HG02884 (cell line): Measurements from ENCODE around the gene PPM1M.

Source experiments
- ATAC-seq: cut with Tn5 transposase; IDR thresholded peaks from one replicate; pipeline ENCODE4 v1.9.1; 2021; ENCODE audit warnings: mild to moderate bottlenecking, moderate library complexity; ENCODE audit not compliant: unreplicated experiment

The PPM1M gene

DNA sequence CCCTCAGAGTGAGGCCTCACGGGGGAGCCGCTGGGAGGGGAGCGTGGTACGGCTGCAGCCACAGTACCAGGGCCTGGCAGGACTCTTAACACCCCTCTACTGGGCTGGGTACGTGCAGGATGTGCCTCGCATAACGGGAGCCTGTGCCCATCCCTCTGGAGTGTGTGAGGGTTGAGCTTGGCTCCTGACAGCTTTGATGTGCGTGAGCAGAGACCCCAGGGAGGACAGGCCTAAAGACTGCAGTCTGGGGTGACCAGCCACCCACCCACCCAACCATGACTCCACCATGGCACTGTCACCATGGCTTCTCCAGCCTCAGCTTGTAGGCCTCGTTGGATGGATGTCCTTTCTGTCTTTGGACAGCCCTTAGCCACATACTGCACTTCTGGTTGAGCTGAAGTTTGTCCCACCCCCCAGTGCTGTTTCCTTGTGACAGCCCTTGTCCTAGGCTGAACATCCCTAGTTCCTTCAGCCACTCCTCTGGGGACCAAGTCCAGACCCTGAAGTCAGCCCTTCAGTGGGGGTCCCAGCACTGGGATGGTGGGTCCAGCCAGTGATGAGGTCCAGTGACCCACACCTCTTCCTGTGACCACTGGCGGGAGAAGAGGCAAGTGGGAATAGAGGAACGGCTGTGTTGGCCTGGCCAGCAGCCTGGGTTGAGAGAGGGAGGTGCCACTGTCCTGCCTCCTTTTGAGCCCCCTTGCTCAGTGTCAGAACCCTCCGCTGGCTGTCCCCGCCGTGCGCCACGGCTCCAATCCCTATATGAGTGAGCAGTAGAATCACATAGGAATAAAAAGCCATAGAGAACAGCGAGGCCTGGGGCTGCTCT is 48.1 kb downstream of the PPM1M start:
- ATAC-seq: no peak

DNA sequence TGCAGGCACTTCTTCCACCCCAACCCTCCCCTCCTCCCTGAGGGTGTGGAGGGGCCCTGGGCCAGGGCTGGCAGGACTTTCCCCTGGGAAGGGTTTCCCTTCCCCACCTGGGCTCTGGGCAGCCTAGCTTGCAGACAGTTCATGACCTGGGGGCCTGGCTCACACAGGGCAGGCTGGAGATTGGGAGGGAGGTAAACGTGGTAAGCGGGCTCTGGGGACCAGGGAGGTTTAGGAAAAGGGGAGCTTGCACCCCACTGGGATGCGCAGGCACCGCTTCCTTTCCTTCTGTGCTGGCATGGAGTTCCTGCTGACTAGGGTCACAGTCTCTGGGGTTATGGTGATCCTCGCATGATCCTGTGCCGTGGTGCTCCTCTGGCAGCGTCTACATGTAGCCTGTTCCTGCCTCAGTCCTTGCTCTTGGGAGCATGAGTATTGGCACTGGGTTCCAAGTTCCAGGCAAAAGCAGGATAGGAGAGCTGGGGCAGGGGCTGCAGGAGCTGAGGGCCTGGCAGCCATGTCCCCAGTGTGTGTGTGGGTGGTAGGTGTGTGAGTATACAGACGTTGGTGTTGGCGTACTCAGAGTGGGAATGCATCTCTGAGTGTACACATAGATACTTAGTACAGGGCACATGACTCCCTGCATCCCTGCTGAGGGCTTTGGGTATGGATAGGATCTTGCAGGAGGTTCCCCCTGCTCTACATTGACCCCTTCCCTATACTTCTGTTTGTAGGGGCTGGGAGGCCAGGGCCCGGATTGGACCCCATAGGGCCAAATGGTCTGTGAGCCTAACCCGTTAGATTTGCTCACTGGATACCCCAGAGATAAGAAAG is 49.0 kb downstream of the PPM1M start:
- no peak for ATAC-seq

DNA sequence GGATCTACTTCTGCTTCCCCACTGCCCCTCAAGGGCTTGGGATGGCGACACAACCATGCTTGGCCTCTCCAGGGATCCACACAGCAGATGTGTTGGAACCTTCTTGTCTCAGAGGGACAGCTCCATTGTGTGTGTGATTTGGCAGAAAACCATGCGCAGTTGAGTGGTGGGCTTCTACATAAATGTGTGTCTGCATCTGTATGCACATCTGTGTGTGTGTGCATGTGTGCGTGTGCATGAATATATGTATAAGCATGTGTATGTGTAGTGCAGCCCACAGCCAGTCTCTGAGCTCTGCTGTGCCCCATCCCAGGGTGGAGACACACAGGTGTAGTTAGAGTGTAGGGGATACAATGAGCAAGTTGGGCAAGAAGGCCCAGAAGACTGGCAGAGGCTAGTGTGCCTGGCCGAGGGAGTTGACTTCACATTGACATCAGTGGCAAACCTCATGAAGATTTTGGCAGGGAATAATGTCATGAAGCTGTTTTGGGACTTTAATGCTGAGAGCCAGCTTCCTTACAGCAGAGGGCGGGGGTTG is 50.2 kb downstream of the PPM1M start:
- no peak for ATAC-seq

DNA sequence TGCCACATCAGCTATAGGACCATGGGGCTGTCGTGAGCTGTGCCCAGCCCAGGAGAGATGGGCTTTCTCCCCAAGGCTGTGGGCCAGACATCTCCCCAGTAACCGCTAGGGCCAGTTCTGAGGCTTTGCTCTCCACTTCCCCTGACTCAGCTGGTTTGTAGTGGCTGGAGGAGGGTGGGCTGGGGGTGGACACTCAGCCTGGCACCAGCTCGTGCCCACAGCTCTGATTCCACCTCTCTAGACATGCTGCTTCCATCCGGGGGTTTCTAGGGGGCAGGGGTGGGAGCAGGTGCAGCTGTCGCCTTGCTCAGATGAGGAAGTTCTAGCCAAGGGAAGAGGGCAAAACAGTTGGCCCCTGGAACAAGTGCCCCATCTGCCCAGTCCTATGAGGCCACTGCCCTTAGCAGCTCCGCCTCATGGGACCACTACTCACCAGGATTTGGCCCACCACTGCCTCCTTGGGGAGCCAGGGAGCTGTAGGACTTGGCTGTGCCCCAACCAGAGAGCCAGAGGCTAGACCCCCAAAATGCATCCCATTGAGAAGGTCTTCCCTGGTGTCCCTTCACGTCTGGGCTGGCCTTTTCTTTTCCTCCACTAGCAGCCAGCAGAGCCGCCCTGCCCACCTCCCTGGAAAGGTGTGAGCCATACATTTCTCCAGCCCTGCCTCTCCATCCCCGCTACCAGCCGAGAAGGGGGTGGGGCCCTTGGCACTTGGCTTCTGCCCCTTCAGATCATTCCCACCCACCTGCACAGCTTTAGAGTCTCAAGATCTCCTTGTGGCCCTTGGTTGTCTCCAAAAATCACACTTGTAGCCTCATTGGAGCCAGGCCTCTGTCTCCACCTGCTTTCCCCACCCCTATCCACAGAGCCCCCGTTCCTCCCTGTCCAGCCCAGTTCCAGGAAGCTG is 51.9 kb downstream of the PPM1M start:
- no peak for ATAC-seq

DNA sequence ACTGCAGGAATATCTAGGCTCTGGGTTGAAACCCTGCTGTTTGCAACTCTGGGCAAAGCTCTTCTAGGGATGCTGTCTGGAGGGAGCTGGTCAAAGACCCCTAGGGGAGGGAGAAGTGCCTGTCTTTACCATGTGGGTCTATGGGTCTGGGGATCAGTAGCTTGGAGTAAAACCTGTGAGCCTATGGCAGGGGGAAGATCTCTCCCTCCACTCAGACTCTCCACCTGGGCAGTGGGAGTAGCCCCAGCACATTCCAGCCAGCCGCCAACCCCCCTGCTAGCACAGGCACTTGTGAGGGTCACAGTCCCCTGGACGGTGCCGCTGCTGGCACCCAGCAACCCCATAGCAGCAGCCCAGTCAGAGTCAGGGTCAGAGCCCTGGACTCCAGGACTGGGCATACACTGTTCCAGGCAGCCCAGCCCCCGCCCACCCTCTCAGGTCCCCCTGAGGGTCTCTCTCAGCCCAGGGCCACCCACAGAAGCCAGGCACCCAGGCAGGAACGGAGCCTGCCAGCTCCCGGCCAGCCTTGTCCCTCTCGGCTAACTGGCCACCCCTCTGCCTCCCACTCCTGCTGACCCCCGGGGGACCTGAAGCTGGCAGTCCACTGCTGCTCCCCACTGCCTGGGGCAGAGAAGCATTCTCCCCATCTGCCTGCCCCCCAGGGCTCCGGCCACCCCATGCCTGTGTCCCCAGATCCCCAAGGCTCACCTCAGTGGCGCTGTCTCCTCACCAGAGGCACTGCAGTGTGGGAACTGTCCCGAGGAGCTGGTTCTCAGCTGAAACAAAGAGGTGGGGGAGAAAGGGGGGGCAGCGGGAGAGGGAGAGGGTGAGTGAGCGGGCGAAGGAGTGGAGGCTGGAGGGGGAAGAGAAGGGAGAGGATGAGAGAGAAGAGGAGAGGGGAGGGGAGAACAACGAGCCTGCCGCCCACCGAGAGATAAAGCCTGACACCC is 52.9 kb downstream of the PPM1M start:
- ATAC-seq: no peak

DNA sequence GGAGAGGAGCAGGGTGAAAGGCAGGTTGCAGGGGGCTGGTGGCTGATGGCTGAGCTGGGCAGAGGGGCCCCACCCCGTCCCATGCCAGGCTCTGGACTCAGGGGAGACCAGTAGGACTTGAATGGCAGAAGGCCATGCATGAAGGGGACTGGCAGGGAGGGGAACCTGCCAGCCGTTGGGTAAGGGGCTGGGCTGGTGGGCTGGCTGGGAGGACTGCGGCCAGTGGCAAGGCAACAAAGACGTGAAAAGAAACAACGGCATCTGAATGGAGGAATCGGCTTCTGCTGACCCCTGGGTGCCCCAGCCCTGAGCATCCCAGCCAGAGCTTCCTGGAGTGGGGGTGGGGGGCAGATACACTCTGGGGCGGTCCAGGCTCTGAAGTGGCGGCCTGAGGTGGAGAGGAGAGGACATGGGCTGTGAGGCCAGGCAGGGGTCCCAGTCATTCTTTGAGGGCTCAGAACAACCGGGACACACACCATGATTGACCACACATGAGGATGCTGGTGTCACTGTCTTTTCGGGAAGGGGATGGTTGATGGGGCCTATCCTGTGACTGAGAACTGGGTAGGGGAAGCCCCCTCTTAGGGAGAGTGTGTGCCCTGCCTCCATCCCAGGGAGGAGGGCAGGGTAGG is 53.8 kb downstream of the PPM1M start:
- ATAC-seq: no peak
